MCF 10A (cell line): ENCODE results near the gene NHERF1. TPM values are rescaled to one million over a fixed set of nuclear protein-coding genes. Genes with fewer than 3 reads are reported as not detected.

Source experiments
- BruUV-seq: library from RNA; stranded (reverse); fragments of 400-500 nt; replicated peaks from 2 replicates; lab custom pipeline; 2021; lab: Mats Ljungman, UMichigan
- CTCF ChIA-PET: fragments of 300-600 bp; sonication (Branson Sonifier 250); formaldehyde crosslinking; extraction: SDS; loops from one replicate; lab custom pipeline; 2021; ENCODE audit warnings: antibody characterized with exemption, inconsistent platforms; lab: Yijun Ruan, JAX
- POLR2A ChIA-PET: fragments of 300-600, 350-650 bp; sonication (Branson Sonifier 250); formaldehyde crosslinking; extraction: SDS; loops from one replicate; lab custom pipeline; 2020; ENCODE audit warnings: antibody characterized with exemption, inconsistent platforms; lab: Yijun Ruan, JAX
- DNase-seq: peaks from one replicate; pipeline ENCODE4 v3.0.0-alpha.2; 2018; ENCODE audit not compliant: unreplicated experiment
- H3K27ac Mint-ChIP-seq: one replicate; pipeline ENCODE4 v1.8.0; 2022; ENCODE audit warnings: mild to moderate bottlenecking, low read depth, mixed read lengths; ENCODE audit not compliant: unreplicated experiment
- H3K27me3 Mint-ChIP-seq: one replicate; pipeline ENCODE4 v1.8.0; 2022; ENCODE audit warnings: mixed read lengths; ENCODE audit not compliant: insufficient read depth, unreplicated experiment
- H3K36me3 Mint-ChIP-seq: one replicate; pipeline ENCODE4 v1.8.0; 2022; ENCODE audit warnings: mild to moderate bottlenecking, moderate library complexity, mixed read lengths; ENCODE audit not compliant: insufficient read depth, unreplicated experiment
- H3K4me1 Mint-ChIP-seq: one replicate; pipeline ENCODE4 v1.8.0; 2022; ENCODE audit warnings: mixed read lengths; ENCODE audit not compliant: insufficient read depth, unreplicated experiment
- H3K4me3 Mint-ChIP-seq: one replicate; pipeline ENCODE4 v1.8.0; 2022; ENCODE audit warnings: mild to moderate bottlenecking, moderate library complexity, mixed read lengths; ENCODE audit not compliant: unreplicated experiment
- H3K9me3 Mint-ChIP-seq: one replicate; pipeline ENCODE4 v1.8.0; 2022; ENCODE audit warnings: mixed read lengths; ENCODE audit not compliant: unreplicated experiment
- CTCF ChIP-seq: fragments of 200-600 bp; IDR thresholded peaks from one replicate; pipeline ENCODE4 v1.8.0; 2022; ENCODE audit warnings: antibody characterized with exemption, mild to moderate bottlenecking; ENCODE audit not compliant: unreplicated experiment
- intact Hi-C: fragments of 100-400 bp; cut with micrococcal nuclease; formaldehyde crosslinking; loops from 2 replicates; pipeline ENCODE4 v1.14.1; 2022
- total RNA-seq: library from RNA; stranded (reverse); gene quantifications from 2 replicates; pipeline ENCODE4 v1.2.3, GENCODE V29; 2022

Gene NHERF1
- total RNA-seq, 1 experiment from 2014 or later: 25.3 TPM

- H3K4me1 Mint-ChIP-seq: no peaks in the 10 kb centered on the region
- ChIA-PET CTCF (interaction anchor here (0.6 to 1.2 kb wide), 2 partner anchors 112 to 145 kb away, joined by 3 read pairs; no protein-coding TSS in a partner anchor), POLR2A (no interaction called here)
- peaks cover 4% of the 10 kb centered on the region for H3K36me3 Mint-ChIP-seq
- no peak overlapping the region for H3K27ac Mint-ChIP-seq
- H3K9me3 Mint-ChIP-seq: no peaks in the 10 kb centered on the region
- intact Hi-C loops: no loop called here
- no TSS peak for BruUV-seq
- no peaks in the 10 kb centered on the region for H3K27me3 Mint-ChIP-seq
- no peak overlapping the region for H3K4me3 Mint-ChIP-seq
- TF ChIP-seq CTCF: no peak
- no peak for DNase-seq
These were observed 63.9 kb downstream of the NHERF1 start for GRCh38 chr17:74812109-74813009.

- DNase-seq: no peak
- Mint-ChIP-seq H3K27me3 (no peaks in the 10 kb centered on the region), H3K4me1 (no peaks in the 10 kb centered on the region), H3K9me3 (no peaks in the 10 kb centered on the region), H3K36me3 (peaks cover 4% of the 10 kb centered on the region), H3K27ac (no peak overlapping the region), H3K4me3 (no peak overlapping the region)
- no peak for TF ChIP-seq CTCF
- ChIA-PET CTCF (no interaction called here), POLR2A (no interaction called here)
- no TSS peak for BruUV-seq
- intact Hi-C loops: no loop called here
These were observed 66.0 kb downstream of the NHERF1 start for GRCh38 chr17:74814453-74814852.

GRCh38 chr17:74815067-74815466, 66.6 kb downstream of the NHERF1 start:
- Mint-ChIP-seq H3K27ac (no peak overlapping the region), H3K27me3 (no peaks in the 10 kb centered on the region), H3K4me1 (no peaks in the 10 kb centered on the region), H3K9me3 (no peaks in the 10 kb centered on the region), H3K4me3 (no peak overlapping the region), H3K36me3 (peaks cover 4% of the 10 kb centered on the region)
- POLR2A ChIA-PET: interaction anchor here (0.7 kb wide), 1 partner anchor 49 kb away, joined by 3 read pairs; no protein-coding TSS in a partner anchor
- BruUV-seq: no TSS peak
- no peak for DNase-seq
- intact Hi-C loops: no loop called here
- CTCF ChIA-PET: no interaction called here
- TF ChIP-seq CTCF: no peak

GRCh38 chr17:74815550-74816370, 67.3 kb downstream of the NHERF1 start:
- BruUV-seq: no TSS peak
- no peak for TF ChIP-seq CTCF
- Mint-ChIP-seq H3K27ac (no peak overlapping the region), H3K4me3 (no peak overlapping the region), H3K4me1 (no peaks in the 10 kb centered on the region), H3K36me3 (peaks cover 4% of the 10 kb centered on the region), H3K9me3 (no peaks in the 10 kb centered on the region), H3K27me3 (no peaks in the 10 kb centered on the region)
- intact Hi-C loops: no loop called here
- ChIA-PET CTCF (no interaction called here), POLR2A (interaction anchor here (0.7 kb wide), 1 partner anchor 48 kb away, joined by 3 read pairs; no protein-coding TSS in a partner anchor)
- DNase-seq: no peak
